Transverse colon (tissue), 4 donors: ENCODE measurements around the gene GRB14.

Source experiments
- EP300 ChIP-seq: sonication (generic); formaldehyde crosslinking; IDR thresholded peaks from one replicate; pipeline ENCODE4 v1.6.1; 2017; ENCODE audit warnings: antibody characterized with exemption, low read depth
- POLR2A ChIP-seq: fragments of 450-650 bp; IDR thresholded peaks from one replicate; pipeline ENCODE4 v1.6.1; 2016; ENCODE audit warnings: antibody characterized with exemption, mild to moderate bottlenecking, moderate library complexity
- POLR2AphosphoS5 ChIP-seq, 3 donors: sonication (generic); formaldehyde crosslinking; IDR thresholded peaks; one replicate each; pipeline ENCODE4 v1.6.1; 2016; ENCODE audit warnings: antibody characterized with exemption in 3 of 3
- TF ChIP-seq, protein P1 (sequence below), 5 experiments: fragments of 200-600 bp in 3 of 5; fragments of 450-650 bp in 2 of 5; sonication (generic) in 3 of 5; IDR thresholded peaks; 1 replicate in 2 of 5; 2 replicates in 3 of 5; pipeline ENCODE4 v1.5.1; 2016 to 2017; ENCODE audit warnings: antibody characterized with exemption in 5 of 5, inconsistent platforms in 3 of 5, mild to moderate bottlenecking in 2 of 5, moderate library complexity in 1 of 5

DNA sequence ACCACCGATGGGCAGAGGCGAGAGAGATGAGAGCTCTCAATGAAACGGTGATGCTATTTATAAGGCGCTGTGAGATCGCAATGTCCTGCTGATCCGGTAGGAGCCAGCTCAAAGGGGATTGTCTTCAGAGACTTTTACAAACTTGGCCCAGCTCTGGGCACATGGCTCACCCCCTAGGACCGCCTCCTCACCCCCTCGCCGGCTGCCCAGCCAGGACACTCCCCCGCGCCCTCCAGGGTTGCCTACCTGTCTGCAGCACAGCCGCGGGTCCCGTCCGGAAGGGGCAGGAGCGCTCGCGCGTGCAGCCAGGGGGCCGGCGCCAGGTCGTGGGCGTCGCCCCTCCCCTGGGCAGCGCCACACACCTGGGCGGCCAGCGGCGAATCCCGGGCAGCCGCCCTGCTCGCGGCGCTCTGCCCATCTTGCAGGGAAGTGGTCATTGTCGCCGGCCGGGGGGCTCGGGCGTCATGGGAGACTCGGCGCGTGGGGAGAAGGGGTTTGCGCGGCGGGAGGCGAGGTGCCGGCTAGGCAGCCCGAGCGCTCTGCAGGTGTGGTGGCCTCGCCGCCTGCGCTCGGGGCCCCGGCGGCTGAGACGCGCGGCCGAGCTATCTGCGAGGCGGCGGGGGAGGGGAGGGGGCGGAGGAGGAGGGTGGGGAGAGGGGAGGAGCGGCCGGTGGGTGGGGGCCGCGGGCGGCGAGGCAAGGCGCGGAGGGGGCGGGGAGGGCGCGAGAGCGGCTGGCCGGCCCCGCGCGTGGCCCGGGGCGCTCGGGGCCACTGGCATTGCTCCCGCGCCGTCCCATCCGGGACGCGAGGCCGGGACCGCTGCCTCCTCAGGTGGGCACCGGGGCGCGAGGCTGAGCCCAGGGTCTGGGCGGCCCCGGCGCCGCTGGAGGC, at the start of gene GRB14:
- TF ChIP-seq, protein P1, sequence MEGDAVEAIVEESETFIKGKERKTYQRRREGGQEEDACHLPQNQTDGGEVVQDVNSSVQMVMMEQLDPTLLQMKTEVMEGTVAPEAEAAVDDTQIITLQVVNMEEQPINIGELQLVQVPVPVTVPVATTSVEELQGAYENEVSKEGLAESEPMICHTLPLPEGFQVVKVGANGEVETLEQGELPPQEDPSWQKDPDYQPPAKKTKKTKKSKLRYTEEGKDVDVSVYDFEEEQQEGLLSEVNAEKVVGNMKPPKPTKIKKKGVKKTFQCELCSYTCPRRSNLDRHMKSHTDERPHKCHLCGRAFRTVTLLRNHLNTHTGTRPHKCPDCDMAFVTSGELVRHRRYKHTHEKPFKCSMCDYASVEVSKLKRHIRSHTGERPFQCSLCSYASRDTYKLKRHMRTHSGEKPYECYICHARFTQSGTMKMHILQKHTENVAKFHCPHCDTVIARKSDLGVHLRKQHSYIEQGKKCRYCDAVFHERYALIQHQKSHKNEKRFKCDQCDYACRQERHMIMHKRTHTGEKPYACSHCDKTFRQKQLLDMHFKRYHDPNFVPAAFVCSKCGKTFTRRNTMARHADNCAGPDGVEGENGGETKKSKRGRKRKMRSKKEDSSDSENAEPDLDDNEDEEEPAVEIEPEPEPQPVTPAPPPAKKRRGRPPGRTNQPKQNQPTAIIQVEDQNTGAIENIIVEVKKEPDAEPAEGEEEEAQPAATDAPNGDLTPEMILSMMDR (IDR thresholded peaks at IDR 0.05) = no peak
- TF ChIP-seq POLR2AphosphoS5 (IDR thresholded peaks at IDR 0.05) (no peak), POLR2A (no peak), EP300 (no peak)
